K562 (cell line): ENCODE measurements around the gene NR1D2.

Source experiments
- CTCF ChIP-seq, 3 experiments: IDR thresholded peaks in 2 of 3; conservative IDR thresholded peaks in 1 of 3; 2 replicates each; pipeline ENCODE4 v1.5.1; 2011 to 2012; ENCODE audit warnings: low read length in 3 of 3, mild to moderate bottlenecking in 3 of 3, control low read depth in 2 of 3, improper control_type of control experiment in 1 of 3, inconsistent platforms in 1 of 3, low read depth in 1 of 3, mixed read lengths in 1 of 3, moderate library complexity in 1 of 3; ENCODE audit not compliant: insufficient read depth in 2 of 3
- JUND ChIP-seq, 2 experiments: IDR thresholded peaks; 2 replicates in 1 of 2; 3 replicates in 1 of 2; pipeline ENCODE4 v1.6.1; 2011; ENCODE audit warnings: borderline replicate concordance in 2 of 2, low read depth in 2 of 2, low read length in 2 of 2, improper control_type of control experiment in 1 of 2, missing biosample characterization in 1 of 2, missing genetic modification characterization in 1 of 2, missing genetic modification reagents in 1 of 2
- MBD1 ChIP-seq: fragments of 250-450 bp; sonication (Bioruptor Pico); IDR thresholded peaks from 2 replicates; pipeline ENCODE4 v1.8.0; 2022; ENCODE audit warnings: inconsistent platforms
- MXI1 ChIP-seq: IDR thresholded peaks from 2 replicates; pipeline ENCODE4 v1.6.1; 2011; ENCODE audit warnings: low read depth, mild to moderate bottlenecking, improper control_type of control experiment, low read length
- POLR2A ChIP-seq: fragments of 450-650 bp; conservative IDR thresholded peaks from 2 replicates; pipeline ENCODE4 v1.6.1; 2016
- SREBF1 ChIP-seq: fragments of 150-350 bp; IDR thresholded peaks from 2 replicates; pipeline ENCODE4 v1.6.1; 2014; ENCODE audit warnings: antibody characterized with exemption, low read depth, low read length, borderline replicate concordance
- TFAM ChIP-seq: fragments of 250-450 bp; sonication (Bioruptor Pico); conservative IDR thresholded peaks from 2 replicates; pipeline ENCODE4 v1.5.0; 2021; ENCODE audit warnings: mild to moderate bottlenecking, moderate library complexity
- THAP7 ChIP-seq: fragments of 250-450 bp; sonication (Bioruptor Pico); IDR thresholded peaks from 2 replicates; pipeline ENCODE4 v1.5.0; 2021
- TRIM25 ChIP-seq: fragments of 450-650 bp; IDR thresholded peaks from 2 replicates; pipeline ENCODE4 v1.7.0; 2016; ENCODE audit warnings: borderline replicate concordance
- ZNF124 ChIP-seq: sonication (generic); formaldehyde crosslinking; IDR thresholded peaks from 2 replicates; pipeline ENCODE4 v1.8.1; 2022; ENCODE audit warnings: missing genetic modification reagents
- ZNF253 ChIP-seq: fragments of 250-450 bp; sonication (Bioruptor Pico); conservative IDR thresholded peaks from 2 replicates; pipeline ENCODE4 v1.6.1; 2021; ENCODE audit warnings: mild to moderate bottlenecking
- ZNF512 ChIP-seq: IDR thresholded peaks from 2 replicates; pipeline ENCODE4 v1.6.1; 2016; ENCODE audit warnings: missing genetic modification characterization, missing compliant biosample characterization
- ZZZ3 ChIP-seq: fragments of 450-650 bp; IDR thresholded peaks from 2 replicates; pipeline ENCODE4 v1.6.1; 2016; ENCODE audit warnings: antibody characterized with exemption, mild to moderate bottlenecking, moderate library complexity

GRCh38 chr3:23971684-23972083 lies 26.6 kb downstream of the NR1D2 start:
- TF ChIP-seq ZNF512 (tag) (no peak), MBD1 (no peak), CTCF (IDR thresholded peaks at IDR 0.05 in 2 of 3, conservative IDR thresholded peaks at IDR 0.05 in 1 of 3; ENCODE audit: insufficient read depth in 2 of 3, low read depth in 1 of 3, low read length in 3 of 3) (no peak), POLR2A (no peak), ZNF124 (CRISPR knock-in tag) (no peak), TFAM (CRISPR knock-in tag) (no peak), MXI1 (no peak), JUND (IDR thresholded peaks at IDR 0.05; ENCODE audit: borderline replicate concordance, low read depth, low read length) (no peak), JUND (tag; IDR thresholded peaks at IDR 0.05; ENCODE audit: borderline replicate concordance, low read depth, low read length) (no peak), THAP7 (CRISPR knock-in tag) (no peak), SREBF1 (no peak), TRIM25 (no peak), ZNF253 (CRISPR knock-in tag) (no peak), ZZZ3 (no peak)
